Measurements from ENCODE around the gene TMSB4X.
"Not testable (repeated sequence)": the region's sequence is repeated elsewhere in the genome, so short reads cannot be mapped to it uniquely, and the experiment has no call there.

The TMSB4X gene

GRCh38 chrX:12955882-12956703 lies 18.8 kb upstream of the TMSB4X start:
- FAIRE-seq = no peak

- no peak for FAIRE-seq
These were observed 18.0 kb upstream of the TMSB4X start for GRCh38 chrX:12956704-12957534.

- no peak for FAIRE-seq
These were observed 16.9 kb upstream of the TMSB4X start for GRCh38 chrX:12958059-12958458.

- FAIRE-seq = no peak
These were observed 16.4 kb upstream of the TMSB4X start for GRCh38 chrX:12958461-12958860.

GRCh38 chrX:12961196-12961718 lies 13.7 kb upstream of the TMSB4X start:
- FAIRE-seq = no peak

GRCh38 chrX:12962041-12962504 lies 12.8 kb upstream of the TMSB4X start:
- FAIRE-seq = no peak

- FAIRE-seq = not testable (repeated sequence)
These were observed 11.6 kb upstream of the TMSB4X start for GRCh38 chrX:12963210-12963850.

GRCh38 chrX:12965131-12965940 lies 9.6 kb upstream of the TMSB4X start:
- FAIRE-seq = no peak

- FAIRE-seq = no peak
These were observed 8.8 kb upstream of the TMSB4X start for GRCh38 chrX:12966151-12966550.

- no peak for FAIRE-seq
These were observed 7.0 kb upstream of the TMSB4X start for GRCh38 chrX:12967711-12968465.

- FAIRE-seq = no peak
These were observed 4.2 kb upstream of the TMSB4X start for GRCh38 chrX:12970691-12971202.

- FAIRE-seq = no peak
These were observed 3.5 kb upstream of the TMSB4X start for GRCh38 chrX:12971282-12972003.

GRCh38 chrX:12972243-12972642 lies 2.7 kb upstream of the TMSB4X start:
- FAIRE-seq = no peak

- no peak for FAIRE-seq
These were observed 1.9 kb upstream of the TMSB4X start for GRCh38 chrX:12972878-12973560.

- FAIRE-seq = no peak
These were observed 1.2 kb upstream of the TMSB4X start for GRCh38 chrX:12973561-12974304.

GRCh38 chrX:12974305-12974795 lies 560 bp upstream of the TMSB4X start:
- FAIRE-seq = no peak

GRCh38 chrX:12975670-12975965 lies 708 bp downstream of the TMSB4X start:
- FAIRE-seq = no peak

GRCh38 chrX:12975991-12976558 lies 1.2 kb downstream of the TMSB4X start:
- FAIRE-seq = no peak
